Measurements from ENCODE around the gene OR51S1. TPM values are rescaled to one million over a fixed set of nuclear protein-coding genes. Genes with fewer than 3 reads are reported as not detected.
"Not testable (repeated sequence)": the region's sequence is repeated elsewhere in the genome, so short reads cannot be mapped to it uniquely, and the experiment has no call there.

OR51S1 gene
- total and polyA plus RNA-seq, 2 donors (not counting 3 experiments of a cell fraction or from before 2014, with no cell fraction given), result not detected

DNA sequence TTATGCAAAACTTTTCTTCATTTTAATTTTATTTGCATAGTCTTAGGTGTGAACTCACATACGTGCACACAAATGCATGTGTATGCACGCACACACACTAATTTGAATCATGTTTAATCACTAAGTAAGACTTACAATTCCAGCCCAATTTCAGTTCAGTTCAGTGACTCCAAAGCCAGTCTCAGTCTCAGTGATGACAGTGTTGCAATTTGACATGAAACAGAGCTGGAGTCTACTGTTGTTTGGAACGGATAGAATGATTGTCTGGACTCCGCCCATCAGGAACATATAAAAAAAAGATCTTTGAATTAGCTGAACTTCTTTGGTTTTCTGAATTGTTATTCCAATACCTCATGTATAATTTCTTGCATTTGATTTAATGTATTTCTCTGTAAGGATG lies 14.9 kb upstream of the OR51S1 start:
- FAIRE-seq, result no peak
- intact Hi-C loops (cut with micrococcal nuclease), result no loop called here
- no peak overlapping the region for H3K27ac ChIP-seq (ENCODE audit: insufficient read depth, low read depth, low read length)
- H2AFZ ChIP-seq (ENCODE audit: low read depth, low read length), result no peak overlapping the region
- H3K79me2 ChIP-seq (ENCODE audit: control insufficient read depth, insufficient read depth, low read length), result no peaks in the 10 kb centered on the region
- no peak overlapping the region for H3K4me2 ChIP-seq (ENCODE audit: insufficient read depth, low read length)
- H3K4me1 ChIP-seq (ENCODE audit: control insufficient read depth, extremely low read depth, insufficient read depth, low read length), result no peaks in the 10 kb centered on the region
- BruUV-seq (replicated peaks), result no TSS peak
- CTCF ChIA-PET, result no interaction called here
- dilution Hi-C loops (cut with MboI; ENCODE audit: extremely low pct_ligation_motif_present, low sequenced_read_pairs), result no loop called here
- no peaks in the 10 kb centered on the region for H3K9me1 ChIP-seq (replicated peaks; ENCODE audit: control insufficient read depth, extremely low read depth, insufficient read depth, low read length)
- H3K9me3 ChIP-seq (replicated peaks; ENCODE audit: control insufficient read depth, insufficient read depth, low read length), result no peaks in the 10 kb centered on the region
- no peaks in the 10 kb centered on the region for H3K27me3 ChIP-seq (ENCODE audit: control insufficient read depth in 2 of 2, insufficient read depth in 2 of 2, low read length in 2 of 2)
- DNase-seq (ENCODE audit: low read depth, low spot score), result no peak
- no peak overlapping the region for H3K9ac ChIP-seq (replicated peaks; ENCODE audit: extremely low read depth, insufficient read depth, low read length)
- POLR2A ChIA-PET, result no interaction called here
- no peaks in the 10 kb centered on the region for H4K20me1 ChIP-seq (replicated peaks; ENCODE audit: control insufficient read depth, extremely low read depth, insufficient read depth, low read length)
- H3K4me3 ChIP-seq (replicated peaks in 1 of 3; ENCODE audit: insufficient read depth in 1 of 3, low read depth in 1 of 3, low read length in 3 of 3), result no peak overlapping the region
- H3K36me3 ChIP-seq (ENCODE audit: control insufficient read depth in 2 of 2, extremely low read depth in 1 of 2, insufficient read depth in 2 of 2, low read length in 2 of 2), result no peaks in the 10 kb centered on the region
- TF ChIP-seq JUN (IDR thresholded peaks at IDR 0.05; ENCODE audit: borderline replicate concordance, insufficient read depth, insufficient read length, low read depth), result no peak

DNA sequence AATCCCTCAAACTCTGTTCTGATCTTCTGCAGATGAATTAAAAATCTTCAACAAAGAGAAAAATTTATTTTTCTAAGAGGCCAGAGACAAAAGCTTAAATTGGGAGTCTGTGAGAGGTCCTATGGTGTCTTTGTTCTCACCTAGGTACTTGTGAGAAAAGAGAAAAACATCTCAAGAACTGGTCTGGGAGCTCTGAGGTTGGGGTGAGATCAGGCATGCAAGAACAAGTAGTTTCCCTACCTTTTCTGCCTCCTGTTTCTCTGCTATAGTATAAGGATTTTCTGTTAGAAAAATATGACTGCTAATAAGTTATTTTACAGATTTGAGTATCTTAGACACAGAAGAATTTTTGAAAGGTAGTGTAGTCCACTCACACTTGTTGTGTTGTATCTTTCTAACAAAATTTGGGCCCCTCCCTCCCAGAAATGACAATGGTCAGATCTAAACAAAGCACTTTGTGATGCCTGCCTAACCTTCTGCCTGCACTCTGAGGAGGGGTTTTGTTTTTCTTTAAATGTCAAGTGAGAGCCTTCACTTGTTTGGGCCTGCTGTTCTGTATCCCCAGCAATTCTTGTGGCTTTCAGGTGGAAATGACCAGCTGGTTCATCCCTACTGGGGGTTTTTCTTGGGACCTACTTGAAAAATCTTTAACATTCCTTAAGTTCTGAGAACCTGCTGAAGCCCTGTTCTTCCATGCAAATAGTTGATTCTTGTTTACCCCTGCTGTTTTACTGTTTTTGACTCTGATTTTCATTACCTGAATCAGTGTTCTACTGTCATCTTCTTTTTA lies 13.6 kb upstream of the OR51S1 start:
- POLR2A ChIA-PET, result no interaction called here
- intact Hi-C loops (cut with micrococcal nuclease) (no loop called here), dilution Hi-C loops (cut with MboI; ENCODE audit: extremely low pct_ligation_motif_present, low sequenced_read_pairs) (no loop called here)
- CTCF ChIA-PET, result no interaction called here
- H3K79me2 ChIP-seq (ENCODE audit: control insufficient read depth, insufficient read depth, low read length), result no peaks in the 10 kb centered on the region
- H4K20me1 ChIP-seq (replicated peaks; ENCODE audit: control insufficient read depth, extremely low read depth, insufficient read depth, low read length), result no peaks in the 10 kb centered on the region
- no peaks in the 10 kb centered on the region for H3K9me1 ChIP-seq (replicated peaks; ENCODE audit: control insufficient read depth, extremely low read depth, insufficient read depth, low read length)
- no peak overlapping the region for H2AFZ ChIP-seq (ENCODE audit: low read depth, low read length)
- FAIRE-seq (no peak), DNase-seq (ENCODE audit: low read depth, low spot score) (no peak)
- no peaks in the 10 kb centered on the region for H3K9me3 ChIP-seq (replicated peaks; ENCODE audit: control insufficient read depth, insufficient read depth, low read length)
- H3K9ac ChIP-seq (replicated peaks; ENCODE audit: extremely low read depth, insufficient read depth, low read length), result no peak overlapping the region
- no peaks in the 10 kb centered on the region for H3K4me1 ChIP-seq (ENCODE audit: control insufficient read depth, extremely low read depth, insufficient read depth, low read length)
- H3K27ac ChIP-seq (ENCODE audit: insufficient read depth, low read depth, low read length), result no peak overlapping the region
- H3K4me2 ChIP-seq (ENCODE audit: insufficient read depth, low read length), result no peak overlapping the region
- TF ChIP-seq, protein P1, sequence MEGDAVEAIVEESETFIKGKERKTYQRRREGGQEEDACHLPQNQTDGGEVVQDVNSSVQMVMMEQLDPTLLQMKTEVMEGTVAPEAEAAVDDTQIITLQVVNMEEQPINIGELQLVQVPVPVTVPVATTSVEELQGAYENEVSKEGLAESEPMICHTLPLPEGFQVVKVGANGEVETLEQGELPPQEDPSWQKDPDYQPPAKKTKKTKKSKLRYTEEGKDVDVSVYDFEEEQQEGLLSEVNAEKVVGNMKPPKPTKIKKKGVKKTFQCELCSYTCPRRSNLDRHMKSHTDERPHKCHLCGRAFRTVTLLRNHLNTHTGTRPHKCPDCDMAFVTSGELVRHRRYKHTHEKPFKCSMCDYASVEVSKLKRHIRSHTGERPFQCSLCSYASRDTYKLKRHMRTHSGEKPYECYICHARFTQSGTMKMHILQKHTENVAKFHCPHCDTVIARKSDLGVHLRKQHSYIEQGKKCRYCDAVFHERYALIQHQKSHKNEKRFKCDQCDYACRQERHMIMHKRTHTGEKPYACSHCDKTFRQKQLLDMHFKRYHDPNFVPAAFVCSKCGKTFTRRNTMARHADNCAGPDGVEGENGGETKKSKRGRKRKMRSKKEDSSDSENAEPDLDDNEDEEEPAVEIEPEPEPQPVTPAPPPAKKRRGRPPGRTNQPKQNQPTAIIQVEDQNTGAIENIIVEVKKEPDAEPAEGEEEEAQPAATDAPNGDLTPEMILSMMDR (IDR thresholded peaks at IDR 0.05; ENCODE audit: extremely low read depth in 1 of 2, insufficient read depth in 1 of 2, low read depth in 1 of 2, low read length in 2 of 2), result no peak
- TF ChIP-seq JUN (IDR thresholded peaks at IDR 0.05; ENCODE audit: borderline replicate concordance, insufficient read depth, insufficient read length, low read depth) (no peak), POLR2AphosphoS5 (IDR thresholded peaks at IDR 0.05; ENCODE audit: insufficient read depth, low read depth, low read length) (no peak), EZH2 (IDR thresholded peaks at IDR 0.05; ENCODE audit: borderline replicate concordance, low read depth, low read length, severe bottlenecking) (no peak)
- H3K27me3 ChIP-seq (ENCODE audit: control insufficient read depth in 2 of 2, insufficient read depth in 2 of 2, low read length in 2 of 2), result no peaks in the 10 kb centered on the region
- no TSS peak for BruUV-seq (replicated peaks)
- no peaks in the 10 kb centered on the region for H3K36me3 ChIP-seq (ENCODE audit: control insufficient read depth in 2 of 2, extremely low read depth in 1 of 2, insufficient read depth in 2 of 2, low read length in 2 of 2)
- no peak overlapping the region for H3K4me3 ChIP-seq (replicated peaks in 1 of 3; ENCODE audit: insufficient read depth in 1 of 3, low read depth in 1 of 3, low read length in 3 of 3)

DNA sequence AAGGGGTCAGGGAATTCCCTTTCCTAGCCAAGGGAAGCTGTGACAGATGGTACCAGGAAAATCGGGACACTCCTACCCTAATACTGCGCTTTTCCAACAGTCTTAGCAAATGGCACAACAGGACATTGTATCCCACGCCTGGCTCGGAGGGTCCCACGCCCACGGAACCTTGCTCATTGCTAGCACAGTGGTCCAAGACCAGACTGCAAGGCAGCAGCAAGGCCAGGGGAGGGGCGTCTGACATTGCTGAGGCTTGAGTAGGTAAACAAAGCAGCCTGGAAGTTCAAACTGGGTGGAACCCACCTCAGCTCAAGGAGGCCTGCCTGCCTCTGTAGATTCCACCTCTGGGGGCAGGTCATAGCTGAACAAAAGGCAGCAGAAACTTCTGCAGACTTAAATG lies 5.3 kb upstream of the OR51S1 start:
- H3K36me3 ChIP-seq (ENCODE audit: control insufficient read depth in 2 of 2, extremely low read depth in 1 of 2, insufficient read depth in 2 of 2, low read length in 2 of 2); DNase-seq (ENCODE audit: low read depth, low spot score); H3K9ac ChIP-seq (replicated peaks; ENCODE audit: extremely low read depth, insufficient read depth, low read length); H4K20me1 ChIP-seq (replicated peaks; ENCODE audit: control insufficient read depth, extremely low read depth, insufficient read depth, low read length); H3K4me2 ChIP-seq (ENCODE audit: insufficient read depth, low read length); FAIRE-seq; H3K4me3 ChIP-seq (replicated peaks in 1 of 3; ENCODE audit: insufficient read depth in 1 of 3, low read depth in 1 of 3, low read length in 3 of 3); H3K27ac ChIP-seq (ENCODE audit: insufficient read depth, low read depth, low read length); POLR2A ChIA-PET; CTCF ChIA-PET; dilution Hi-C loops (cut with MboI; ENCODE audit: extremely low pct_ligation_motif_present, low sequenced_read_pairs); BruUV-seq (replicated peaks); H3K9me3 ChIP-seq (replicated peaks; ENCODE audit: control insufficient read depth, insufficient read depth, low read length); H3K79me2 ChIP-seq (ENCODE audit: control insufficient read depth, insufficient read depth, low read length); intact Hi-C loops (cut with micrococcal nuclease); H3K4me1 ChIP-seq (ENCODE audit: control insufficient read depth, extremely low read depth, insufficient read depth, low read length); H3K27me3 ChIP-seq (ENCODE audit: control insufficient read depth in 2 of 2, insufficient read depth in 2 of 2, low read length in 2 of 2); H2AFZ ChIP-seq (ENCODE audit: low read depth, low read length); H3K9me1 ChIP-seq (replicated peaks; ENCODE audit: control insufficient read depth, extremely low read depth, insufficient read depth, low read length): not testable (repeated sequence)

Measured in endothelial cell of umbilical vein (primary cell).